HG03575 (cell line): ENCODE data around the gene TRNT1.
A peak's percentile ranks its signal among the peaks of the same experiment; 100 is the strongest.

Experiments
- ATAC-seq: cut with Tn5 transposase; IDR thresholded peaks from one replicate; pipeline ENCODE4 v1.9.1; 2021; ENCODE audit not compliant: unreplicated experiment, insufficient number of reproducible peaks, low FRiP score; ENCODE audit errors: extremely low read depth

Gene TRNT1

DNA sequence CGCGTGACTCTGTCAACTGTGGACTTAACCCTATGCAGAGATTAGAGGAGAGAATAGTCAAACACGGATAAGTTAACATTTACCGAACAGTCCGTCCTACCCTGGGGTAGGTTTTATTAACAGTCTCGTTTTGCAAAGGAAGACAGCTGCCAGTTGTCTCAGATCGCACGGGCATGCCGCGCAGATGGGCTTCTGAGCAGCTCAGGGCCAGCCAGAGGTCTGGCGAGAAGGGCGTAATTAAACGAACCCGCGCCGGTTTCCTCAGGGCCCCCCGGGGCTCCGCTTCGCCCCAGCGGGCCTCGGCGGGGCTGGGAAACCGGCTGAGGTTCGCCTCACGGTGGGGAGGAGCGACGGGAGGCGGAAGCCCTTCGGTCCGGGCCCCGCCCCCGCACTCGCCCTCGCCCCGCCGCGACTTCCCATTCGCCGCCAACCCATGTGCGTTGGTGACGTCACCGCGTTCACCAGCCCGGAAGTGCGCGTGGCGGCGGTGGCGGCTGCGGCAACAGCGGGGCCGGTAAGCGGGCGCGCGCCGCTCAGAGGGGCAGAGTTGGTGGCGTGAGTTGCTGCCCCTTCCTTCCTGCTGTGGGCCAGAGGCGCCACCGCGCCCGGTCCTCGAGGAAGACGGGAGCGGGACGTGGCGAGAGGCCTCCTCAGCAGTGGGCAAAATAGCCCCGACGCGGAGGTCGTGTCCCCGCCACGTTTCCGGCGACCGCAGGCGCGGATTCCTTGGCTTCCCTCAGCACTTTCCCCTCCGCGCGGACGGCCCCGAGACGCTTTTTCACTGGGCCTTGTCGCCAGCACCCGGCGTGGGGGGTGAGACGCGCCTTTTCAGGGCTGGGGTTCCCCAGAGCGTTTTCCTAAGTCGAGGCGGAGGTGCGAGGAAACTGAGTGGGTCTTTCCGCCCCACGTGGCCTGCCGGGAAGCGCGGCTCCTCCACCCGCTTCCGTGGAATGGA, at the start of gene TRNT1:
TSS of gene TRNT1 (plus strand) at position 464 of the 955 bp plus-strand sequence. CDS start 2,101 bp downstream, outside the sequence.
- peak; percentile 71 for ATAC-seq

GRCh38 chr3:3080309-3080708, 46.4 kb upstream of the TRNT1 start:
- ATAC-seq = no peak

DNA sequence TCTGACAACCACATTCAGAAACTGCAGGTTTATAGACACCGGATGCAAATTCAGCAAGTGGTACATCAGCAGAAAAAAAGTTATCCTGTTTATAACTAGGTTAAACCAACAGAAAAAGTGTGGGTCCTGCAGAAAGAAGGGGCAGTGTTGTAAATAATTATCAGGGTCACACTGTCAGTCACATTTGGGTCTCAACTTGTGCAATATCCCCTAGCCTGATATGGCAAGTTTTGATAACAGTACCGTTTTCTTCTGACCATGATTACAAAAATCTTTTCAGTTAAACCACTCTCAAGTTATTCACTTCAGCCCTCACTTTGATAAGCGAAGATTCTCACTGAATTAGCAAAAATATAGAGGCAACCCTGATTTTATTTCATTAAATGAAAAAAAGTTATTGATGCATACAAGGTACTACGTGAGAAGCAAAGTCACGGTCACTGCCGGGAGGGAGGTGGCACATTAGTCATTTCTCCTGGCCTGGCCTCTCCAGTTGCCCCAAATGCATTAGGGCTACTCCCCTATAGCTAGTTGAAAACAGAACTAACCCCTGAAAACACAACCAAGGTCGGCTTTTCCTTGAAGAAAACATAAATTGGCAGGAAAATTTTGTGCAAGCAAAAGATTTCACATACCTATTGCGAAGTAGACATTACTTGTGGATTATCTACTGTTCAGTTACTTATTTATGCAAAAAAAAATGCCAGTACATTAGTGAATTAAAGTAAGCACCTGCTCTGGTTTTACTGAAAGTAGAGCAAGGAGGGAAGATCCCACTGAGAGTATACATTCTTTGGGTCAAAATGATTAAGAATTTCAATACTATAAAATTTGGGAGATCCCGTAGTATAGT, 45.1 kb upstream of the TRNT1 start:
- ATAC-seq = peak; percentile 27

GRCh38 chr3:3082234-3082924, 44.4 kb upstream of the TRNT1 start:
- ATAC-seq = peak; percentile 77

- no peak for ATAC-seq
These were observed 41.9 kb upstream of the TRNT1 start for GRCh38 chr3:3084890-3085289.

DNA sequence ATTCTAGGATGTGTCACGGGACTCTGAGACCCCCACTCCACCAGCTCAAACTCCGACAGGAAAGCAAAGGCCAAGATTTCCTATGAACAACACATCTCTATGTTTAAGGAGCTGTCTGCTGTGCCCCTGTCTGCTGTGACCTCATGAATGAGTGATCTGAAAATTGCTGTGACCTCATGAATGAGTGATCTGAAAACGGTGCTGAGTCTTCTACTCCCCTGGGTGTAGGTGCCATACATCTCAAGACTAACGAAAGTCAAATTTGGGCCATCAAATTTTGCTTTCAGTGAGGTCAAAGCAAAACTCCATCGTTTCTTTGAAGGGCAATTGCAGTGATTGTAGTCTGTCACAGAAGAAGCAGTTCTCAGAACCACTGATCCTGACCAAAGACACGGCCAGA, 41.0 kb upstream of the TRNT1 start:
- no peak for ATAC-seq

GRCh38 chr3:3086239-3086638, 40.5 kb upstream of the TRNT1 start:
- ATAC-seq = no peak

DNA sequence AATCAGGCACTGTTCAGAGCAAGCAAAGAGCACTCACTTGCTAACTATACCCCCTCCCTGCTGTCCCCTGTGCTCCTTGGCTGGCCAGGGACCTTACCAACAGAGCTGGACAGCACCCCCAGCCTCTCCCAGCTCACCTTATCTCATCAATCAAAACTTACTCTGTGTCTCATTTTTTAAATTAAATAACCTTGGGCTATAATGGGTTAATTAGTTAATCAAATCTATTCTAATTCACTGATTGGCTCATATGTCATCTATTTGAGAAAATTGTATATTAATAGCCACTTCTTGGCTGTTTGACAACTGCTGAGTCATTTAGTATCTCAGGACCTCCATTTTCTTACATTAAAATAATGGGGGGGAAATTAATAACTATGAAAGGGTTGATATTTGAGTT, 39.5 kb upstream of the TRNT1 start:
- ATAC-seq = no peak

- ATAC-seq = no peak
These were observed 38.8 kb upstream of the TRNT1 start for GRCh38 chr3:3087716-3088465.

DNA sequence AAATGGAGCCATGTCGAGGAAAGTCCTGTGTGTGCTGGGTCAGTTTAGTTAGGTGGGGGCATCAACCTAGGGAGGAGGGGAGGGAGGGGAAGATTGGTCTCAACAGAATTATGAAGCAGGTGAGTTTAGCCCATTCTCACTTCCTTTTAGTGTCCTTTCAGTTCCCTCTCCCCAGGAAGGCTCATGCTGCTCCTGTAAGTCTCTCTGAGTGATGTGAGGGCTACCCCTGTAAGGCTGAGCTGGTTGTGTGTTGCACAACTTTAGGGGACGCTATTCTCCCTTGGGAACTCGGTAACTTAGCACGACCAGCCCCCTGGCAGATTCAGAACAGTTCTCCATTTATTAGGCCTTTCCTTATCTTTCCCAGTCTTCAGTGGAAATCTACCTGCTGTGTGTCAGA, 37.7 kb upstream of the TRNT1 start:
- peak; percentile 92 for ATAC-seq

DNA sequence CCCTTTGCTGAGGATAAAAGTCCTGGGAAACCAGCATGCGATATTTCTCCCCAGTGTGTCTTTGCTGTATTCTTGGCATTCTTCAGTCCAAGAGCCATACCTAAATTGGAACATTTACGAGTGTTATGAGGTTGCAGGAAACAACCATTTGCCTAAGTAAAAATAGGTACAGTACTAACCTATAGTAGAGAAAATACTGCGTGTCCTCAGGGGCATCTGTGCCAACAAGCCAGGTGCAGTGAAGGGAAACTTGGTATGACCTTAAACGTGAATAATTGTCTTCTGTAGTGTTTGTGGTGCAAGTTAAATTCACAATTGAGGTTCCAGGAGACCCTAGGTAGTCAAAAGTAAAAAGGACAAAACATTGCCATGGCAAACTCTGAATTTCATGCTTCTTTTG, 28.8 kb upstream of the TRNT1 start:
- ATAC-seq = no peak

- peak; percentile 69 for ATAC-seq
These were observed 24.9 kb upstream of the TRNT1 start for GRCh38 chr3:3101660-3102458.

GRCh38 chr3:3102751-3103150, 24.0 kb upstream of the TRNT1 start:
- ATAC-seq = no peak

DNA sequence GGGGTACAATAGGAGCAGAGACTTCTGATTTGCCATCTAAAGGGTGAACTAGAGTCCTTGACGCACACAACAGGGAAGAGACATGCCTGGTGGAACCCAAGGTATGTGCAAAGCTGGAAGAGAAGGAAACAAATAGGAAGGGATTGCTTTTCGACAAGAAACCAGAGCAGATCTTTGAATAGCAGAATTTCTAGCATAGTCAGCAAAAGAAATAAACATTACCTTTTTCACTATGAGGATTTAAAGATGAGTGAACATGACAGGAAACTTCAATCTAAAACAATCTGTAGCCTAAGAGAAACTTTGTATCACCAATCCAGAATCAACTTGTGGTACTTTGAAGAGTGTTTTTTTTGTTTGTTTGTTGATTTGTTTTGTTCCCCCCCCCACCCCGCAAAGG, 21.5 kb upstream of the TRNT1 start:
- no peak for ATAC-seq

DNA sequence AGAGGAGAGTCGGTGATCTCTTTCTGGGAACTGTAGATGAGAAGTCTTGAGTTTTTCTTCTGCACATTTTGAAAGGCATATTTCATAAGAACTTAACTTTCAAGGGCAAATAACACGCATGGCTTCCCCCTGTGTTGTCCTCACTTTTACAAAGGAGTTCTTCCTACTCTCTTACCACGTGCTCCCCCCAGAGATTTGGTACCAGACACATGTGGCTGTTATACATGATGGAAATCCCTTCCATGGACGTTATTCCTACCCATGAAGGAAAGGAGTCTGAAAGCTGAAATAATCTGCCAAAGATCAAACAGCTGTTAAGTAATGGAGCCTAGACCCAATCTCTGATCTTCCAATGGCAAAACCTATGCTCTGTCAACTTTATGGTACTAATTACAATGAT, 20.9 kb upstream of the TRNT1 start:
- ATAC-seq = no peak

DNA sequence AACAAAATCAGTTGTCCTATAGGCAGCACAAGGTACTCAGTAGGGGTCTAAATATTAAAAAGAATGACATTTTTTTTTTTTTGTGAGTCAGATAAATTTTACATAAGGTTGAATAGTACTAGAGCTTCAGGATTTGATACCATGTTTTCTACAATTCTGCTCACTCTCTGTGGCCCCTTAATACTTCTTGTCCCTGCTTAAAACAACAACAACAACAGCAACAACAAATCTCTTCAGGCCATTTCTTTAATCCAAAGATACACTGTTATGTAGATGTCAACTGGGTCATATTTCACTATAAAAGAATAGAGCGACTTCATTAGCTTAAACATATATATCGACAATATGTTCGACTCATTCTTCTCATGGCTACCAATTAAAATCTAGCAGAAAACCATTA, 19.6 kb upstream of the TRNT1 start:
- no peak for ATAC-seq

GRCh38 chr3:3107858-3108257, 18.9 kb upstream of the TRNT1 start:
- no peak for ATAC-seq
